HG03457 (cell line): ENCODE results near the gene SLC13A3.

Experiments
- ATAC-seq: cut with Tn5 transposase; IDR thresholded peaks from one replicate; pipeline ENCODE4 v1.9.1; 2021; ENCODE audit warnings: moderate number of reproducible peaks; ENCODE audit not compliant: unreplicated experiment

SLC13A3 gene

GRCh38 chr20:46583411-46584214, 67.6 kb downstream of the SLC13A3 start:
- ATAC-seq = no peak

GRCh38 chr20:46582648-46583047, 68.6 kb downstream of the SLC13A3 start:
- ATAC-seq = no peak

- no peak for ATAC-seq
Observed at GRCh38 chr20:46581391-46581790, 69.9 kb downstream of the SLC13A3 start.

- no peak for ATAC-seq
Observed at GRCh38 chr20:46580613-46581205, 70.5 kb downstream of the SLC13A3 start.

- ATAC-seq = no peak
Observed at GRCh38 chr20:46578745-46579144, 72.5 kb downstream of the SLC13A3 start.

GRCh38 chr20:46576774-46577395, 74.4 kb downstream of the SLC13A3 start:
- ATAC-seq = no peak

GRCh38 chr20:46575937-46576461, 75.3 kb downstream of the SLC13A3 start:
- ATAC-seq = no peak

- no peak for ATAC-seq
Observed at GRCh38 chr20:46575394-46575793, 75.9 kb downstream of the SLC13A3 start.

- ATAC-seq = no peak
Observed at GRCh38 chr20:46573788-46574584, 77.3 kb downstream of the SLC13A3 start.

GRCh38 chr20:46573234-46573633, 78.0 kb downstream of the SLC13A3 start:
- no peak for ATAC-seq

- no peak for ATAC-seq
Observed at GRCh38 chr20:46572790-46573189, 78.5 kb downstream of the SLC13A3 start.

- ATAC-seq = no peak
Observed at GRCh38 chr20:46572153-46572552, 79.1 kb downstream of the SLC13A3 start.

GRCh38 chr20:46571418-46571817, 79.8 kb downstream of the SLC13A3 start:
- no peak for ATAC-seq

GRCh38 chr20:46570956-46571355, 80.3 kb downstream of the SLC13A3 start:
- ATAC-seq = no peak

- no peak for ATAC-seq
Observed at GRCh38 chr20:46569961-46570360, 81.3 kb downstream of the SLC13A3 start.

- no peak for ATAC-seq
Observed at GRCh38 chr20:46568570-46569129, 82.6 kb downstream of the SLC13A3 start.

GRCh38 chr20:46566125-46566524, 85.1 kb downstream of the SLC13A3 start:
- ATAC-seq = no peak

- no peak for ATAC-seq
Observed at GRCh38 chr20:46564241-46564957, 86.9 kb downstream of the SLC13A3 start.

GRCh38 chr20:46563860-46564221, 87.4 kb downstream of the SLC13A3 start:
- ATAC-seq = no peak

- no peak for ATAC-seq
Observed at GRCh38 chr20:46563170-46563859, 87.9 kb downstream of the SLC13A3 start.
